ENCODE data around the gene ACADM. TPM values are rescaled to one million over a fixed set of nuclear protein-coding genes. Genes with fewer than 3 reads are reported as not detected.
A peak's percentile ranks its signal among the peaks of the same experiment; 100 is the strongest.
"Not testable (repeated sequence)": the region's sequence is repeated elsewhere in the genome, so short reads cannot be mapped to it uniquely, and the experiment has no call there.

Gene ACADM
- total RNA-seq, 2 experiments from 2014 or later = 33.9 to 40.7 TPM

DNA sequence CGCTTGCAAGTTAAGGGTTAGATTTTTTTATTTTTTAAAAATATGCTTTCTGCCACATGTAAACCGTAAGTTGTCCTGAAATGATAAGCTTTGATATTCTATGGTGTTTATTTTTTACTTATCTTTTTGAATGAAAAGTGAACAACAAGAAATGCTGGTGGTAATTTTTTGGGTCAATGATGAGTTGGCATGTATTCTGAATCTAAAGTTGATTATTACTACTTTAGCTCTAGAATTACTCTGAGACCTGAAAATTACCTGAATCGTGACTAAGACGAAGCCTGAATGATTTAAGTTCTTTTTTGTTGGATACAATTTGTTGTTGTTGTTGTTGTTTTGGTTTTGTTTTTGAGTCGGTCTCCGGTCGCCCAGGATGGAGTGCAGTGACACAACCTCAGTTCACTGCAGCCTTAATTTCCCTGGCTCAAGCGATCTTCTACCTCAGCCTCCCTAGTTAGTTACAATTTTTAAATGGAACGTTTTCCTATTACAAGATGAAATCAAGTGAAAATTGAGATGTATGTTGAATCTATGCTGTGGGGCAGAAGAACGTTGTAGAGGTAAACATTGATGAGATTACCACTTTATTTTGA lies 62.5 kb downstream of the ACADM start:
- Mint-ChIP-seq H3K27ac (peak overlapping the region; percentile 98), H3K4me1 (peaks cover 49% of the 10 kb centered on the region), H3K27me3 (peaks cover 2% of the 10 kb centered on the region), H3K4me3 (peak overlapping the region; percentile 94), H3K9me3 (no peaks in the 10 kb centered on the region), H3K36me3 (ENCODE audit: low read depth) (peaks cover 51% of the 10 kb centered on the region)
- POLR2A ChIA-PET = no interaction called here
- no peak for DNase-seq
- CTCF ChIA-PET = no interaction called here

DNA sequence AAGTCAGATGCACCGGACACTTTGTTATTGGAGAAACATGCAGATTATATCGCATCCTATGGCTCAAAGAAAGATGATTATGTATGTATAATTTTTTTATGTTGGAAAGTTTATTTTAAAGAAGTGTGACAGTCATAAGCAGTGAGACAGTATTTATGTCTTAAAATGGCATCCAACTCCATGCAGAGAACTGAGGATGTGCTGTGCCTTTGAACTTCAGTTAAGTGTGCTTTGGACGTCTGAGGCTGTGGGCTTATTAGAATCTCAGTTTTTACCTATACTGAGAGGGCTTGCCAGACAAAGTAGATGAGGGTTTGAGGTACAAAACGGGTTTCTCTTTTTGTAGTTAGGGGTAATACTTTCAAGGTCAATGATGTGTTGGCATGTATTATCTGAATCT lies 63.0 kb downstream of the ACADM start:
- H3K9me3 Mint-ChIP-seq = no peaks in the 10 kb centered on the region
- ChIA-PET CTCF (no interaction called here), POLR2A (interaction anchor here (0.5 kb wide), 2 partner anchors 11 to 59 kb away, joined by 5 to 6 read pairs; no protein-coding TSS in a partner anchor)
- peak overlapping the region; percentile 98 for H3K27ac Mint-ChIP-seq
- H3K36me3 Mint-ChIP-seq (ENCODE audit: low read depth) = peaks cover 56% of the 10 kb centered on the region
- peaks cover 51% of the 10 kb centered on the region for H3K4me1 Mint-ChIP-seq
- DNase-seq = no peak
- peaks cover 2% of the 10 kb centered on the region for H3K27me3 Mint-ChIP-seq
- peak overlapping the region; percentile 94 for H3K4me3 Mint-ChIP-seq

DNA sequence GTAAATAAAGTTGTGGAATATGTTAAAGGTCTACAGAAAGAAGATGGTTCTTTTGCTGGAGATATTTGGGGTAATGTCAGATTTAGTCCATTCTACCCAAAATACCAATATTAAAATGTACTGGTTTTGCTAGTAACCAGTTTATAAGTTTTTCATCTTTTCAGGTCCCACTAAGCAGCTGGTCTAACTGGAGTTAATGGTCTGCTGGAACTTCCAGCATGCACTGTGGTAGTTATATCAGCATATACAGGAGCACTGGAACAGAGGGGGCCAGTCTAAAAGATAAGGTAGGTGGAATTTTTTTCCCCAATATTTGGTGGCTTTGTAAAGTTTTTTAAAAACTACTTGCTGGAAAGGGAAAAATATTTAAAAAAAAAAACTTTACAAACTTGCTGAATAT lies 65.5 kb downstream of the ACADM start:
- Mint-ChIP-seq H3K27ac (no peak overlapping the region), H3K4me1 (peaks cover 52% of the 10 kb centered on the region), H3K36me3 (ENCODE audit: low read depth) (peaks cover 74% of the 10 kb centered on the region), H3K27me3 (no peaks in the 10 kb centered on the region), H3K4me3 (peak overlapping the region; percentile 94), H3K9me3 (no peaks in the 10 kb centered on the region)
- CTCF ChIA-PET = interaction anchor here (0.6 kb wide), 1 partner anchor 14 kb away, joined by 3 read pairs; no protein-coding TSS in a partner anchor
- no peak for DNase-seq
- POLR2A ChIA-PET = no interaction called here

DNA sequence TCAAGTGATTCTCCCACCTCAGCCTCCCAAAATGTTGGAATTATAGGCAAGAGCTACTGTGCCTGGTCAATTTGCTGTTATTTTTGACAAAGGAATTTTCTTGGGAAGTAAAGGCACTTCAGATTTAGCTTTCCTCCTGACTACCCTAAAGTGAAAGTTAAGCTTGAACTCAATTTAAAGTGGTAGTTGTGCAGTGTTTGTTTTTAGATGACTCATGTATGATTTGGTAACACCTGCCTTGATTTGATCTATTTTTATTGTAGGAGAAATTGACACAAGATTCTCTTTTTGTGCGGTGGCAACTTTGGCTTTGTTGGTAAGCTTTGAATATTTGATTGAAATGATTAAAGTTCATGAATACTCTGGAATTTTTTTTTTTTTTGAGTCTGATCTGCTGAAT lies 66.5 kb downstream of the ACADM start:
- ChIA-PET POLR2A (no interaction called here), CTCF (interaction anchor here (0.6 kb wide), 3 partner anchors 13 to 1492 kb away, joined by 3 to 4 read pairs (median 3); no protein-coding TSS in a partner anchor)
- peaks cover 82% of the 10 kb centered on the region for H3K36me3 Mint-ChIP-seq (ENCODE audit: low read depth)
- no peak for DNase-seq
- no peaks in the 10 kb centered on the region for H3K27me3 Mint-ChIP-seq
- H3K9me3 Mint-ChIP-seq = no peaks in the 10 kb centered on the region
- peak overlapping the region; percentile 62 for H3K27ac Mint-ChIP-seq
- peaks cover 46% of the 10 kb centered on the region for H3K4me1 Mint-ChIP-seq
- peak overlapping the region; percentile 94 for H3K4me3 Mint-ChIP-seq

DNA sequence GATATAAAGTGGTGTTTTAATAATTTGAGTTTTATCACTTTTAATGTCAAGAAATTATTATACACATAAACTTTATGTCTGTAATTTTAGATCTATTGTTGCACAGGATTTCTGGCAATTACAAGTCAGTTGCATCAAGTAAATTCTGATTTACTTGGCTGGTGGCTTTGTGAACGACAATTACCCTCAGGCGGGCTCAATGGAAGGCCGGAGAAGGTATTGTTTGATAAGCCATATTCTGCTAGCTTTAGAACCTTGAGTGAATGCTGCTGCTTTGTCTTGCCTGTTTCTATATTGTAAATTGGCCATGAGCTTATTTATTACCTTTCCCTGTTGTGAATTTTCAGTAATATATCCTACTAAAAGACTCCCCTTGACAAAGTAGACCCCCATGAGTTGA lies 67.6 kb downstream of the ACADM start:
- DNase-seq = no peak
- Mint-ChIP-seq H3K4me1 (peaks cover 46% of the 10 kb centered on the region), H3K4me3 (no peak overlapping the region), H3K36me3 (ENCODE audit: low read depth) (peaks cover 83% of the 10 kb centered on the region), H3K9me3 (no peaks in the 10 kb centered on the region), H3K27me3 (no peaks in the 10 kb centered on the region), H3K27ac (no peak overlapping the region)
- CTCF ChIA-PET = no interaction called here
- POLR2A ChIA-PET = no interaction called here

DNA sequence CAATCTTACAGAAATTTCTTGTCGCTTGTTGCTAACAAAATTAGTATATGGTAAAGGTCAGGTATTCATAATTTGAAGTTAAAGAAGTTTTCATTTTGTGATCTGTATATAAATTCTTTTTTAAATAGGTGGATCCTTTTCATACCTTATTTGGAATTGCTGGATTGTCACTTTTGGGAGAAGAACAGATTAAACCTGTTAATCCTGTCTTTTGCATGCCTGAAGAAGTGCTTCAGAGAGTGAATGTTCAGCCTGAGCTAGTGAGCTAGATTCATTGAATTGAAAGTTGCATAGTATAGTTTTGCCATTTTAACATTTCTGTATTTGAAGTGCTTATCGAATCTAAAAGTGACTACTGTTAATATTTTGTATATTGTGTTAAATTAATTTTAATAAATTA lies 69.9 kb downstream of the ACADM start:
- Mint-ChIP-seq H3K4me1 (peaks cover 30% of the 10 kb centered on the region), H3K27me3 (no peaks in the 10 kb centered on the region), H3K4me3 (no peak overlapping the region), H3K27ac (no peak overlapping the region), H3K36me3 (ENCODE audit: low read depth) (peaks cover 78% of the 10 kb centered on the region), H3K9me3 (no peaks in the 10 kb centered on the region)
- ChIA-PET POLR2A (no interaction called here), CTCF (no interaction called here)
- DNase-seq = no peak

- ChIA-PET POLR2A (no interaction called here), CTCF (no interaction called here)
- no peak for DNase-seq
- Mint-ChIP-seq H3K36me3 (ENCODE audit: low read depth) (peaks cover 66% of the 10 kb centered on the region), H3K27me3 (no peaks in the 10 kb centered on the region), H3K4me1 (peaks cover 17% of the 10 kb centered on the region), H3K27ac (no peak overlapping the region), H3K4me3 (no peak overlapping the region), H3K9me3 (no peaks in the 10 kb centered on the region)
Measured at GRCh38 chr1:75795703-75796193, 71.2 kb downstream of the ACADM start.

DNA sequence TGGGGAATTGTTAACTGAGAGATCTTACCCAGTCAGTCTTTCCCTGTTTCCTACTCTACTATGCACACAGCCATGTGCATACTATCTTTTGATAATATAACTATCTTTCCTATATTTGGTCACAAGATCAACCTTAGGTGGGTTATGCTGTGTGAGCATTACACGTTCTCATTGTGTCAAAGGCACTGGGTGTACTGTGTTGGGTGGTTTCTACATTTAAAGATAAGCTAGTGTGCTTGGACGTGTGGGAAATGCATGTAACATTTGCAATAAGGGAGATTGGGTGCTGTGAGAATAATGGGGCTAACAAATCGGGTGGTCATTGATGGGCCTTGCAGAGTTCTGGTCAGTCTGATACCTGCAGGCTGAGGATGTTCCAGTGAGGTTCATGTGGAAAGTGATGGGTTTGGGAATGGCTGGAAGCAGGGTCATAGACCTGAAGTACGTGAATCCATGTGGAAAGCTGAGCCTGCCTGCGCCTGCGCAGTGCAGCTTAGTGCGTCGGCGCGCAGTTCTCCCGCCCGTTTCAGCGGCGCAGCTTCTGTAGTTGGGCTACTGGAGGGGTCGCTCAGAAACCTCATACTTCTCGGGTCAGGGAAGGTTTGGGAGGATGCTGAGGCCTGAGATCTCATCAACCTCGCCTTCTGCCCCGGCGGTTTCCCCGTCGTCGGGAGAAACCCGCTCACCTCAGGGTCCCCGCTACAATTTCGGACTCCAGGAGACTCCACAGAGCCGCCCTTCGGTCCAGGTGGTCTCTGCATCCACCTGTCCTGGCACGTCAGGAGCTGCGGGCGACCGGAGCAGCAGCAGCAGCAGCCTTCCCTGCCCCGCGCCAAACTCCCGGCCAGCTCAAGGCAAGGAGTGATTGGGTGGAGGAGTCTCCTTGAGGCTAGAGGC lies 72.1 kb downstream of the ACADM start, which contains the start of gene MSH4:
TSS of gene MSH4 (plus strand) at position 507 of the 897 bp plus-strand sequence. CDS start at position 611, 104 bp downstream.
- Mint-ChIP-seq H3K27me3 (no peaks in the 10 kb centered on the region), H3K36me3 (ENCODE audit: low read depth) (peaks cover 58% of the 10 kb centered on the region), H3K9me3 (no peaks in the 10 kb centered on the region), H3K4me3 (no peak within 1 kb of the TSS), H3K4me1 (peaks cover 10% of the 10 kb centered on the region), H3K27ac (no peak within 1 kb of the TSS)
- ChIA-PET POLR2A (no interaction called here), CTCF (interaction anchor here (0.6 kb wide), 1 partner anchor 64 kb away, joined by 4 read pairs; no protein-coding TSS in a partner anchor)
- DNase-seq = no peak

- Mint-ChIP-seq H3K27ac (no peak overlapping the region), H3K9me3 (no peaks in the 10 kb centered on the region), H3K4me3 (no peak overlapping the region), H3K27me3 (no peaks in the 10 kb centered on the region), H3K4me1 (peaks cover 6% of the 10 kb centered on the region), H3K36me3 (ENCODE audit: low read depth) (peaks cover 53% of the 10 kb centered on the region)
- DNase-seq = no peak
- ChIA-PET POLR2A (no interaction called here), CTCF (interaction anchor here (0.6 kb wide), 1 partner anchor 65 kb away, joined by 4 read pairs; no protein-coding TSS in a partner anchor)
Measured at GRCh38 chr1:75797273-75797588, 72.7 kb downstream of the ACADM start.

GRCh38 chr1:75797606-75798216 lies 73.2 kb downstream of the ACADM start:
- CTCF ChIA-PET = no interaction called here
- POLR2A ChIA-PET = no interaction called here
- H3K4me1 Mint-ChIP-seq = peaks cover 5% of the 10 kb centered on the region

GRCh38 chr1:75801480-75801879 lies 77.0 kb downstream of the ACADM start:
- H3K27me3 Mint-ChIP-seq, POLR2A ChIA-PET, DNase-seq, H3K9me3 Mint-ChIP-seq, H3K4me3 Mint-ChIP-seq, H3K27ac Mint-ChIP-seq, H3K4me1 Mint-ChIP-seq: not testable (repeated sequence)
- CTCF ChIA-PET = interaction anchor here (1.0 to 1.3 kb wide), 2 partner anchors 8 to 23 kb away, joined by 3 to 5 read pairs; no protein-coding TSS in a partner anchor
- peaks cover 20% of the 10 kb centered on the region for H3K36me3 Mint-ChIP-seq (ENCODE audit: low read depth)

More at GRCh38 chr1:75797606-75798216, 73.2 kb downstream of the ACADM start:
- no peak overlapping the region for H3K27ac Mint-ChIP-seq
- peaks cover 48% of the 10 kb centered on the region for H3K36me3 Mint-ChIP-seq (ENCODE audit: low read depth)
- H3K27me3 Mint-ChIP-seq = no peaks in the 10 kb centered on the region
- no peak for DNase-seq
- H3K4me3 Mint-ChIP-seq = no peak overlapping the region
- no peaks in the 10 kb centered on the region for H3K9me3 Mint-ChIP-seq

DNA sequence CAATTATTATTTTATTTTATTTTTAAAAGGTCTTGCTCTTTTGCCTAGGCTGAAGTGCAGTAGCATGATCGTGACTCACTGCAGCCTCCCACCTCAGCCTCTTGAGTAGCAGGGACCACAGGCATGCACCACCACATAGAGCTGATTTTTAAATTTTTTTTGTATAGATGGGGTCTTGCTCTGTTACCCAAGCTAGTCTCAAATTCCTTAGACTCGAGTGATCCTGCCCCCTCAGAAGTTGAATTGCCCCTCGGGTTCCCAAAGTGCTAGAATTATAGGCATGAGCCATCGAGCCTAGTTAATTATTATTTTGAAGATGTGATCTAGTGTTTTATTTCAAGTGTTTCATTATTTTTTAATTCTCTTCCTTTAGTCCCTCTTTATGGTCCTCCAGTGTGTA lies 84.4 kb downstream of the ACADM start:
- no peak overlapping the region for H3K27ac Mint-ChIP-seq
- H3K36me3 Mint-ChIP-seq (ENCODE audit: low read depth) = no peaks in the 10 kb centered on the region
- ChIA-PET CTCF (no interaction called here), POLR2A (no interaction called here)
- H3K4me3 Mint-ChIP-seq = no peak overlapping the region
- DNase-seq = no peak
- H3K4me1 Mint-ChIP-seq = no peaks in the 10 kb centered on the region
- H3K27me3 Mint-ChIP-seq = no peaks in the 10 kb centered on the region
- no peaks in the 10 kb centered on the region for H3K9me3 Mint-ChIP-seq

DNA sequence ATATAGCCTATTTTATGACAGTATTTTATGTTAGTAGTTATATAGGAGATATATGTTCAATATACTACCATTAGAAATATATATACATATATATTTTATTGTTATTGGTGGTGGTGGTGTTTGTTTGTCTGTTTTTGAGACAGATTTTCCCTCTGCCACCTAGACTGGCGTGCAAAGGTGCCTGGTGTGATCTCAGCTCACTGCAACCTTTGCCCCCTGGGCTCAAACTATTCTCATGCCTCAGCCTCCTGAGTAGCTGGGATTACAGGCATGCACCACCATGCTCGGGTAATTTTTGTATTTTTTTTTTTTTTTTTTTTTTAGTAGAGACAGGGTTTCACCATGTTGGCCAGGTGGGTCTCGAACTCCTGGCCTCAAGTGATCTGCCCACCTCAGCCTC lies 85.6 kb downstream of the ACADM start:
- H3K9me3 Mint-ChIP-seq; H3K27me3 Mint-ChIP-seq; CTCF ChIA-PET; DNase-seq; H3K4me3 Mint-ChIP-seq; POLR2A ChIA-PET; H3K4me1 Mint-ChIP-seq; H3K36me3 Mint-ChIP-seq (ENCODE audit: low read depth); H3K27ac Mint-ChIP-seq: not testable (repeated sequence)
